CD4-positive, alpha-beta T cell treated with Interleukin-15 for 4 hours (primary cell): ENCODE results near the gene ARL16.
A peak's percentile ranks its signal among the peaks of the same experiment; 100 is the strongest.

ENCODE experiments used
- DNase-seq: peaks from one replicate; pipeline ENCODE4 v3.0.0-alpha.2; 2020; ENCODE audit warnings: low spot score

ARL16 gene

GRCh38 chr17:81666342-81667191, 17.0 kb downstream of the ARL16 start, which contains the start of the genes CCDC137 and OXLD1:
CCDC137 (plus strand) TSS chr17:81666737; CDS start chr17:81666767, 30 bp downstream.
OXLD1 (minus strand) TSS chr17:81666605; CDS start chr17:81666577, 28 bp downstream.
- DNase-seq, result peak; percentile 91

- DNase-seq, result no peak
Observed at GRCh38 chr17:81666092-81666341, 17.6 kb downstream of the ARL16 start.

- peak; percentile 24 for DNase-seq
Observed at GRCh38 chr17:81665205-81666091, 18.1 kb downstream of the ARL16 start.

GRCh38 chr17:81664051-81664470, 19.5 kb downstream of the ARL16 start:
- no peak for DNase-seq

- no peak for DNase-seq
Observed at GRCh38 chr17:81662002-81662401, 21.6 kb downstream of the ARL16 start.

- no peak for DNase-seq
Observed at GRCh38 chr17:81660441-81660840, 23.2 kb downstream of the ARL16 start.

GRCh38 chr17:81659038-81659437, 24.6 kb downstream of the ARL16 start:
- no peak for DNase-seq

- DNase-seq, result no peak
Observed at GRCh38 chr17:81656835-81657234, 26.8 kb downstream of the ARL16 start.

GRCh38 chr17:81656118-81656743, 27.4 kb downstream of the ARL16 start, which contains the start of gene PDE6G:
PDE6G (minus strand) TSS chr17:81656542; CDS start chr17:81653305, 3,237 bp downstream.
- DNase-seq, result no peak

- DNase-seq, result no peak
Observed at GRCh38 chr17:81655378-81656117, 28.0 kb downstream of the ARL16 start.

- DNase-seq, result no peak
Observed at GRCh38 chr17:81652906-81653771, 30.5 kb downstream of the ARL16 start.

- no peak for DNase-seq
Observed at GRCh38 chr17:81651692-81652091, 31.9 kb downstream of the ARL16 start.

- DNase-seq, result no peak
Observed at GRCh38 chr17:81650951-81651350, 32.6 kb downstream of the ARL16 start.

GRCh38 chr17:81648707-81649085, 34.9 kb downstream of the ARL16 start:
- no peak for DNase-seq

- DNase-seq, result no peak
Observed at GRCh38 chr17:81648013-81648706, 35.4 kb downstream of the ARL16 start.

- no peak for DNase-seq
Observed at GRCh38 chr17:81647640-81648012, 36.0 kb downstream of the ARL16 start.

GRCh38 chr17:81646869-81647600, 36.6 kb downstream of the ARL16 start:
- no peak for DNase-seq

GRCh38 chr17:81644976-81645952, 38.3 kb downstream of the ARL16 start:
- no peak for DNase-seq
